NCI-H446 treated with DMSO at 0.1 percent for 48 hours (cell line): ENCODE results near the gene ADAMTSL2.

ENCODE experiments used
- DNase-seq: peaks from one replicate; lab custom pipeline; 2025; lab: John Stamatoyannopoulos, UW

The ADAMTSL2 gene

GRCh38 chr9:133499892-133500270 is 34.6 kb upstream of the ADAMTSL2 start:
- no peak for DNase-seq

- DNase-seq: no peak
These were observed 32.4 kb upstream of the ADAMTSL2 start for GRCh38 chr9:133502112-133502511.

GRCh38 chr9:133505186-133505830 is 29.2 kb upstream of the ADAMTSL2 start:
- DNase-seq: no peak

DNA sequence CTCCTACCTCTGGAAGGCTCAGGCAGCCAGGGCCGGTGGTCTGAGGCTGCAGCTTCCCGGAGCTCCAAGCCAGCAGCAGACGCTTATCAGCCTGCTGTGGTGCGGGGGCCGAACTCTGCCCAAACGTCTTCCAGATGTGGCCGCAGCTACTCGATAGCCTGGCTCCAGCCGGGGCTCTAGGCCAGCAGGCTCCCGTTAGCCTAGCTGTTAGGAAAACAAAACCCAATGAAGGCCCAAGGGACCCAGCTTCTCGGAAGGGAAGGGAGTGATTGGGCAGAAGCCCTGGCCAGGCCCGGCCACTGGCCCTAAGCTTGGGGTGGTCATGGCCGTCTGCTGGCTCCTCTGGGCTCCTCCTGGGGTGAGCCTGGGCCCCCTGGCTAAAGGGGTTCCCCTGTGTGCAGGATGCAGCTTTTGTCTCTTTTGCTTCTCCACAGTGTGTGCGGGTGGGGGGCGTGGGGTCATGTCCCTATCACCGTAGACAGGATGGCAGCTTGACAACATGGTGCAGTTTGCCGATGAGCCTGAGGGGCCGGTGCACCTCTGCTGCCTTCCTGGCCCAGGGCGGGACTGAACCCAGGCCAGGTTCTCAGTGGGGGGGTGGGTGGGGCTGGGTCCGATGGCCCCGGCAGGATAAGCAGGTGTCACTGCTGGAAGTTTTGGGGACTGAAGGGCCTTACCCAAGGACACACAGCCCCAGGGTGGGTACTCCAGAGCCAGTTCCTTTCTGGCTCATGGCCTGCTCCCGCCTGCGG is 28.4 kb upstream of the ADAMTSL2 start:
- DNase-seq: no peak

GRCh38 chr9:133506653-133507038 is 27.9 kb upstream of the ADAMTSL2 start:
- DNase-seq: no peak

- DNase-seq: no peak
These were observed 27.1 kb upstream of the ADAMTSL2 start for GRCh38 chr9:133507246-133507965.

DNA sequence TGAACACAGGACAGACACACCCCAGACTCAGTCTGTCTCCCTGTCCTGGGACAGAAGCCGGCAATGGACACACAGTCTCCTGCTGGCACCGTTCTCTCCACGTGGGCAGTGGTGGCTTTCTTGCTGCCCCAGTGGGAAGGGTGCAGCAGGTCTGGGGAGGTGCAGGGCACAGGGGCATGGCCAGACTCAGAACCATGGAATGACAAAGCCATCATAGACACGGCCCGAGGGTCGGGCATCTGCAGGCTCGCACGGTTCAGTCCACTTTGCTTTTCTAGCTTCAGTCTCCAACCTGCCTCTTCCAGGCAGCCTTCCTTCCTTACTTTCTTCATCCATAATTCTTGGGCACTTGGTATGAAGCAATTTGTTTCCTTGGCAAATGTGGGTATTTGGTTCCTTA is 26.5 kb upstream of the ADAMTSL2 start:
- DNase-seq: no peak

- DNase-seq: no peak
These were observed 25.1 kb upstream of the ADAMTSL2 start for GRCh38 chr9:133509179-133510083.

GRCh38 chr9:133510926-133511505 is 23.5 kb upstream of the ADAMTSL2 start:
- DNase-seq: no peak

DNA sequence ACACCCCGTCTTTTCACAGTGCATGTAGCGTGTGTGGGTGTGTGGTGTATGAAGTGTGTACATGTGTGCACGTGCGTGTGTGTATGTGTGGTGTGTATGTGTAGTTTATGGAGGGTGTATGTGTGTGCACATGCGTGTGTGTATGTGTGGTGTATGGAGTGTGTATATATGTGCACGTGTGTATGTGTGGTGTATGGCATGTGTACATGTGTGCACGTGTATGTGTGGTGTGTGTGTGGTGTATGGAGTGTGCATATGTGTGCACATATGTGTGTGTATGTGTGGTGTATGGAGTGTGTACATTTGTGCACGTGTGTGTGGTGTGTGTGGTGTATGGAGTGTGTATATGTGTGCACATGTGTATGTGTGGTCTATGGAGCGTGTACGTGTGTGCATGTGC is 22.9 kb upstream of the ADAMTSL2 start:
- DNase-seq: no peak

GRCh38 chr9:133512253-133513213 is 22.0 kb upstream of the ADAMTSL2 start:
- DNase-seq: no peak

DNA sequence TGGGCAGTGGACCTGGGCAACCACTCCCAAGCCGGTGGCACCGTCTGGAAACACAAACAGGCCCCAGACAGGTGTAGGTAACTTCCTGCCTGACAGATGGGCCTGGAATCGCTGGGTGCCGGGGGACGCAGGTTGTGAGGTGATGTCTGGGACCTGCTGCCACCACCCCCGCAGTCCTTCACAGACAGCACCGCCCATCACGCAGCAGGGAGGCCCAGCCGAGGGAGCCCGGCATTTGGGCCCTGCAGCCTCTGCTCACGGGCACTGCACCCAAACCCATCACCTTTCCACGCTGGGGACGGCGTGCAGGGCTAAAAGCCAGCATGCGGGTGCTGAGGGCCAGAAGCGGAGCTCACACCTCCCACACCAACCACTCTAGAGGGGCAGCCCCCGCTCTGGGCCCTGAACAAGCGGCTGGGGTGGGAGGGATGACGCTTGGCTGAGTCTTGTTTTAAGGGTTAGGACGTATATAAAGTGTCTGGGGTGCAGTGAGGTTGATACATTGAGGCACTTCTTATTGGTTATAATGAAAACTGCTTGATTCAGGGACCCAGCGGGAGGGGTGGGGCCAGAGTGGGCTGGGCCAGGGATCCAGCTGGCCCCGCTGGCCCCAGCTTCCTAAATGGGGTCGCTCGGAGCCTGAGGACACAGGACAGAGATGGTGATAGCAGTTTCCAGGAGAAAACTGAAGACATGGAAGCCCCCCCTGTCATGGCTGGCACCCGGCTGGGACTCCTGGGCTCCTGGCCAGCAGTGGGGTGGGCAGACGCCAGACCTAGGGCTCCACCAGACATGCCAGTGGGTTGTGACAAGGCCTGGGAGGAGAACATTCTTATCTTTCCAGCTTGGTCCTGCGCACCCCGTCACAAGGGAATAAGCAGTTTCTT is 21.0 kb upstream of the ADAMTSL2 start:
- DNase-seq: no peak

GRCh38 chr9:133514460-133515239 is 19.9 kb upstream of the ADAMTSL2 start:
- peak; percentile 20 for DNase-seq

DNA sequence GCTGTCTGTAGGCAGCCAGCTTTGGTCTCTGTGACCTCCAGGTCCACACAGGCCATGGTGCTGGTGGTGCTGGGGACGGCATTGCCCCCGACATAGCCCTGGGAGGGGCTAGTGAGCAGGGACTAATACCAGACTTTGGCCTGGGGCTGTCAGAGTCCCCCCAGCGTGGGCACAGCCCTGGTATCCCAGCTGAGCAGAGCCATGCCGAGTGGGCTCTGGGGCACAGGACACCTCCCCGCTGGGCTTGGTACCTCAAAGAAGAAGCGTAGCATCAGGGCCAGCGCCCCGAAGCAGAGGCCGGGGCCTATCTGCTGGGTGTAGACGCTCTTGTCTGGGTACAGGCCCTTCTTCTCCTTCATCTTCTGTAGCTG is 19.3 kb upstream of the ADAMTSL2 start:
- no peak for DNase-seq

DNA sequence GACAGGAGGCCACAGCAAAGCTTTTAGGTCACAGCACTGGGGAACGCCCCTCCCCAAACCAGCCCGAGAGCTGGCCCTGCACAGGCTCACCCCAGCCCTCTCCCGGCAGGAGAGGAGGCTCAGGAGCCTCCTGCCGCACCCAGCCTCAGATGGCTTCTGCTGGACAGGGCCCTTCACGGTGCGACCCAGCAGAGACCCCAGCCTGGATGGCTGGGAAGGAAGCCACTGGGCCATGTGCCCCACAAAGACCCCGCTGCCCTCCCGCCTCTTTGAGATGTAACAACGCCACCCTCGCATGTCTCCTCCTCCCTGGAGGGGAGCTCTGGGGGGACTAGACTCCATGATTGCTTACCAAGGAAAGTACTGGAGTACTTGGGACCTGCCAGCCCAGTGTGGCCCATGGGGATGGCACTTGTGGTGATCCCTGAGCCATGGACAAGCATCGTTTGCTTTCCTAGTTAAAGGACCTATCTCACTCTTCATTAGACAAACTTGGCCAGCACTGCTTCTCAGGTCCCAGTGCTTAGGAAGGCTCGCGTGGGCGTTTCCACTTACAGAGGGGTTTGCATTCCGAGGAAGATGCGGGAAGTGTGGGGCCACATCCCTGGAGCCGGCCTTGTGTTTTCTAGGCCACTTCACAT is 18.8 kb upstream of the ADAMTSL2 start:
- no peak for DNase-seq

GRCh38 chr9:133516256-133516960 is 18.1 kb upstream of the ADAMTSL2 start:
- DNase-seq: no peak

GRCh38 chr9:133516961-133517350 is 17.5 kb upstream of the ADAMTSL2 start:
- no peak for DNase-seq

DNA sequence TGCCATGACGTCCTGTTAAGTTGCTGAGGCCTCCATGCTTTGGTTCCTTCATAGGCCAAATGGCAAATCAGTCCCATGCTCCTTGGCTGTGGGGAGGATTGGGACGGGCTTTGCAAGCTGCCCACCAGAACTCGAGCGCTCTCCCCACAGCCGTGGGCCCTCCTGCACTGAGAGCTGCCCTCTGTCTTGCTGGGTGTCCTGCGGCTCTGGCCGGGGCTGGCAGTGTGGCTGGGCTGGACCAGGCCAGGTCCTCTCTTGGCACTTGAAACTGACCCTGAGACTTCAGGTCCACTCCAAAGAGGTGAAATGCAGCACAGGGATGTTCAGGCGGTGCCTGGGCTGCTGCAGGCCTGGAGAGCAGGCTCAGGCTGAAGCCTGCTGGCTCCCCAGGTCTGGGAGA is 16.8 kb upstream of the ADAMTSL2 start:
- no peak for DNase-seq
